K562 (cell line): Measurements from ENCODE around the gene FAM83G. TPM values are rescaled to one million over a fixed set of nuclear protein-coding genes. Genes with fewer than 3 reads are reported as not detected.

ENCODE experiments used
- ASH1L ChIP-seq: fragments of 450-650 bp; IDR thresholded peaks from 2 replicates; pipeline ENCODE4 v1.6.1; 2018; ENCODE audit warnings: borderline replicate concordance, mild to moderate bottlenecking, low read depth; ENCODE audit not compliant: partially characterized antibody
- CBFA2T2 ChIP-seq: fragments of 450-650 bp; conservative IDR thresholded peaks from 2 replicates; pipeline ENCODE4 v1.6.1; 2017; ENCODE audit warnings: mild to moderate bottlenecking
- ELF2 ChIP-seq: fragments of 250-450 bp; sonication (Bioruptor Pico); IDR thresholded peaks from 2 replicates; pipeline ENCODE4 v1.5.0; 2021; ENCODE audit warnings: mild to moderate bottlenecking
- KAT7 ChIP-seq: sonication (generic); formaldehyde crosslinking; IDR thresholded peaks from 2 replicates; pipeline ENCODE4 v1.8.0; 2022; ENCODE audit warnings: missing genetic modification reagents, mild to moderate bottlenecking, borderline replicate concordance
- MECOM ChIP-seq: fragments of 250-450 bp; sonication (Bioruptor Pico); IDR thresholded peaks from 2 replicates; pipeline ENCODE4 v1.8.0; 2022; ENCODE audit warnings: inconsistent platforms
- PHF8 ChIP-seq: fragments of 200-600 bp; sonication (generic); IDR thresholded peaks from 2 replicates; pipeline ENCODE4 v1.6.1; 2012; ENCODE audit warnings: mixed run types, mild to moderate bottlenecking, inconsistent platforms, low read length, moderate library complexity, borderline replicate concordance
- PTRF ChIP-seq: fragments of 450-650 bp; IDR thresholded peaks from 2 replicates; pipeline ENCODE4 v1.6.1; 2016; ENCODE audit warnings: mild to moderate bottlenecking, missing genetic modification characterization, missing compliant biosample characterization
- PTTG1 ChIP-seq: fragments of 450-650 bp; IDR thresholded peaks from 2 replicates; pipeline ENCODE4 v1.6.1; 2016; ENCODE audit warnings: low read depth, mild to moderate bottlenecking, missing genetic modification characterization, missing compliant biosample characterization
- PURB ChIP-seq: sonication (generic); formaldehyde crosslinking; IDR thresholded peaks from 2 replicates; pipeline ENCODE4 v1.9.0; 2021; ENCODE audit warnings: low read depth, mild to moderate bottlenecking, missing genetic modification reagents
- SAFB2 ChIP-seq: fragments of 200-400 bp; formaldehyde crosslinking; IDR thresholded peaks from 2 replicates; pipeline ENCODE4 v1.6.1; 2018; ENCODE audit warnings: borderline replicate concordance, low read length, low read depth, moderate library complexity; ENCODE audit not compliant: severe bottlenecking
- SREBF1 ChIP-seq: fragments of 150-350 bp; IDR thresholded peaks from 2 replicates; pipeline ENCODE4 v1.6.1; 2014; ENCODE audit warnings: antibody characterized with exemption, low read depth, low read length, borderline replicate concordance
- TEAD2 ChIP-seq: fragments of 450-650 bp; IDR thresholded peaks from 2 replicates; pipeline ENCODE4 v1.6.1; 2016; ENCODE audit warnings: missing genetic modification characterization, control low read depth, missing compliant biosample characterization
- ZBTB17 ChIP-seq: fragments of 450-650 bp; formaldehyde crosslinking; IDR thresholded peaks from 2 replicates; pipeline ENCODE4 v1.4.0; 2020; ENCODE audit warnings: mild to moderate bottlenecking
- ZNF384 ChIP-seq: IDR thresholded peaks from 2 replicates; pipeline ENCODE4 v1.6.1; 2012; ENCODE audit warnings: low read depth, low read length, improper control_type of control experiment
- ZNF589 ChIP-seq: fragments of 200-800 bp; sonication (Bioruptor generic); IDR thresholded peaks from 2 replicates; pipeline ENCODE4 v1.6.1; 2016; ENCODE audit warnings: low read depth, missing genetic modification characterization, missing compliant biosample characterization
- ZSCAN32 ChIP-seq: fragments of 450-650 bp; formaldehyde crosslinking; IDR thresholded peaks from 2 replicates; pipeline ENCODE4 v1.4.0; 2020; ENCODE audit warnings: mild to moderate bottlenecking, moderate library complexity
- polyA plus RNA-seq, 8 experiments: library from polyadenylated mRNA; depleted of rRNA in 4 of 8; stranded (reverse) in 5 of 8; unstranded in 3 of 8; fragments of >200 nt; fragmentation: Nextera tagmentation in 2 of 8; fragmentation: Illumina TruSeq in 1 of 8; extraction: Ambion mirVana in 2 of 8; extraction: Trizol in 1 of 8; gene quantifications; 2 replicates each; pipeline versions ENCODE4 v1.2.1 to v1.2.3, GENCODE V29; 2011 to 2014; ENCODE audit warnings: inconsistent platforms in 1 of 8, missing spikeins in 1 of 8
- total RNA-seq, 7 experiments: library from RNA; depleted of rRNA in 6 of 7; stranded (reverse); fragments of >200 nt in 6 of 7; fragmentation: Illumina TruSeq in 2 of 7; extraction: Trizol in 2 of 7; gene quantifications; 2 replicates each; pipeline versions ENCODE4 v1.2.1 to v1.2.3, GENCODE V29; 2011 to 2021; ENCODE audit warnings: low replicate concordance in 1 of 7
- TF ChIP-seq, protein P1 (sequence below): fragments of 250-450 bp; sonication (Bioruptor Pico); IDR thresholded peaks from 2 replicates; pipeline ENCODE4 v1.9.0; 2021; ENCODE audit warnings: mild to moderate bottlenecking
- TF ChIP-seq, protein P2 (sequence below), 2 experiments: fragments of 450-650 bp; formaldehyde crosslinking in 1 of 2; IDR thresholded peaks; 2 replicates each; pipeline versions ENCODE4 v1.4.0 to v1.6.1; 2014 to 2020; ENCODE audit warnings: mild to moderate bottlenecking in 2 of 2, borderline replicate concordance in 1 of 2, low read depth in 1 of 2
- TF ChIP-seq, protein P3 (sequence below), 2 experiments: fragments of 450-650 bp in 1 of 2; sonication (generic) in 1 of 2; formaldehyde crosslinking in 1 of 2; IDR thresholded peaks in 1 of 2; conservative IDR thresholded peaks in 1 of 2; 2 replicates each; pipeline versions ENCODE4 v1.6.1 to v1.8.1; 2016 to 2023; ENCODE audit warnings: mild to moderate bottlenecking in 2 of 2, moderate library complexity in 2 of 2, inconsistent platforms in 1 of 2, missing genetic modification reagents in 1 of 2

The FAM83G gene
- total and polyA plus RNA-seq, 9 of the 15 experiments (the other 6 are each of a cell fraction or from before 2014, with no cell fraction given) = 0.04 to 10.3 (median 4.5) TPM; not detected in 1

DNA sequence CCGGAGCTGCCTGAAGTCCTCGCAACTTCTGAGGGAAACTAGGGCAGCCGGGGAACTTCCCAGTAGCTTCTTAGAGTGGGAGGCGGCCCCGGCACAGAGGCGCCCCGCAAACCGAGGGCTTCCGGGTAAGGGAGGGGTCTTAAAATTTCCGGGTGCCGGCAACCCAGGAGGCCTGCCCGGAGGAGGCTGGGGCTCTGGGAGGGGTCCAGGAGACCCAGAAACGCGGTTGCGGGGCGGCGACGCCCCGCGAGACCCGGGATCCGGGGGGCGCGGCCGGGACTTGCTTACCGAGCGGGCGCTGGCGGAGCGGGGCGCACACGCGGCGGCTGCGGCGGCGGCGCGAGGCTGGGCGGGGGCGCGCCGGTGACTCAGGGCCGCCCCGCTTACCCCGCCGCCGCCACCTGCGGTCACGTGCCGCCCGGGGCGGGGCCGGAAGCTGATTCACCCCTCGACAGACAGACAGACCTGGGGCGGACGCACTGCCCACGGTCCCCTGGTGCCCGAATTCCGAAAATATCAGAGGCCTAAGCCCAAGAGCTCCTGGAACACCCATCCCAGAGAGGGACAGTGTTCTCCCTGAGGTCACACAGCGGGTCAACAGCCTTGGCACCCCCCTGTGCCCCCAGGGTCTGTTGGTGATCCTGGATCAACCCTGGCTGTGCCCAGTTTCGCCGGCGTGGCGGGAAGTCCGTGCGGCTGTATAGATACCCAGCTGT is at the start of gene FAM83G (continued):
- TF ChIP-seq ASH1L = no peak
- no peak for TF ChIP-seq SREBF1
- TF ChIP-seq, protein P1, sequence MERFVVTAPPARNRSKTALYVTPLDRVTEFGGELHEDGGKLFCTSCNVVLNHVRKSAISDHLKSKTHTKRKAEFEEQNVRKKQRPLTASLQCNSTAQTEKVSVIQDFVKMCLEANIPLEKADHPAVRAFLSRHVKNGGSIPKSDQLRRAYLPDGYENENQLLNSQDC (CRISPR knock-in tag) = no peak
- no peak for TF ChIP-seq ELF2 (CRISPR knock-in tag)
- TF ChIP-seq PTRF = no peak
- no peak for TF ChIP-seq ZSCAN32 (CRISPR knock-in tag)
- peak; percentile 48; the same call in 1 of the 2 replicates for TF ChIP-seq PHF8
- TF ChIP-seq PTTG1 (tag) = no peak
- TF ChIP-seq, protein P2, sequence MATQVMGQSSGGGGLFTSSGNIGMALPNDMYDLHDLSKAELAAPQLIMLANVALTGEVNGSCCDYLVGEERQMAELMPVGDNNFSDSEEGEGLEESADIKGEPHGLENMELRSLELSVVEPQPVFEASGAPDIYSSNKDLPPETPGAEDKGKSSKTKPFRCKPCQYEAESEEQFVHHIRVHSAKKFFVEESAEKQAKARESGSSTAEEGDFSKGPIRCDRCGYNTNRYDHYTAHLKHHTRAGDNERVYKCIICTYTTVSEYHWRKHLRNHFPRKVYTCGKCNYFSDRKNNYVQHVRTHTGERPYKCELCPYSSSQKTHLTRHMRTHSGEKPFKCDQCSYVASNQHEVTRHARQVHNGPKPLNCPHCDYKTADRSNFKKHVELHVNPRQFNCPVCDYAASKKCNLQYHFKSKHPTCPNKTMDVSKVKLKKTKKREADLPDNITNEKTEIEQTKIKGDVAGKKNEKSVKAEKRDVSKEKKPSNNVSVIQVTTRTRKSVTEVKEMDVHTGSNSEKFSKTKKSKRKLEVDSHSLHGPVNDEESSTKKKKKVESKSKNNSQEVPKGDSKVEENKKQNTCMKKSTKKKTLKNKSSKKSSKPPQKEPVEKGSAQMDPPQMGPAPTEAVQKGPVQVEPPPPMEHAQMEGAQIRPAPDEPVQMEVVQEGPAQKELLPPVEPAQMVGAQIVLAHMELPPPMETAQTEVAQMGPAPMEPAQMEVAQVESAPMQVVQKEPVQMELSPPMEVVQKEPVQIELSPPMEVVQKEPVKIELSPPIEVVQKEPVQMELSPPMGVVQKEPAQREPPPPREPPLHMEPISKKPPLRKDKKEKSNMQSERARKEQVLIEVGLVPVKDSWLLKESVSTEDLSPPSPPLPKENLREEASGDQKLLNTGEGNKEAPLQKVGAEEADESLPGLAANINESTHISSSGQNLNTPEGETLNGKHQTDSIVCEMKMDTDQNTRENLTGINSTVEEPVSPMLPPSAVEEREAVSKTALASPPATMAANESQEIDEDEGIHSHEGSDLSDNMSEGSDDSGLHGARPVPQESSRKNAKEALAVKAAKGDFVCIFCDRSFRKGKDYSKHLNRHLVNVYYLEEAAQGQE (IDR thresholded peaks at IDR 0.05; ENCODE audit: borderline replicate concordance) = peak; percentile 54
- TF ChIP-seq, protein P2 (CRISPR knock-in tag; IDR thresholded peaks at IDR 0.05; ENCODE audit: low read depth) = no peak
- TF ChIP-seq CBFA2T2 = peak; percentile 31; the same call in 1 of the 2 replicates
- TF ChIP-seq TEAD2 (tag) = no peak
- TF ChIP-seq, protein P3, sequence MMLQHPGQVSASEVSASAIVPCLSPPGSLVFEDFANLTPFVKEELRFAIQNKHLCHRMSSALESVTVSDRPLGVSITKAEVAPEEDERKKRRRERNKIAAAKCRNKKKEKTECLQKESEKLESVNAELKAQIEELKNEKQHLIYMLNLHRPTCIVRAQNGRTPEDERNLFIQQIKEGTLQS (IDR thresholded peaks at IDR 0.05) = peak; percentile 72
- TF ChIP-seq, protein P3 (CRISPR knock-in tag; conservative IDR thresholded peaks at IDR 0.05) = no peak
- TF ChIP-seq PURB (CRISPR knock-in tag) = no peak
- no peak for TF ChIP-seq ZBTB17
- TF ChIP-seq ZNF589 (CRISPR knock-in tag) = no peak
- TF ChIP-seq SAFB2 = no peak
- no peak for TF ChIP-seq ZNF384
- no peak for TF ChIP-seq KAT7
- TF ChIP-seq MECOM = no peak
